NT2/D1 (cell line): ENCODE data around the gene PPP3R1.

Experiments used
- DNase-seq: peaks from one replicate; pipeline ENCODE4 v3.0.0-alpha.2; 2011; ENCODE audit warnings: low read depth, low spot score
- H3K27me3 ChIP-seq: 2 replicates; pipeline ENCODE4 v1.6.0; 2011; ENCODE audit warnings: mild to moderate bottlenecking; ENCODE audit not compliant: insufficient read length, insufficient read depth
- H3K36me3 ChIP-seq: 2 replicates; pipeline ENCODE4 v1.6.1; 2011; ENCODE audit warnings: mild to moderate bottlenecking, low read length, mixed read lengths; ENCODE audit not compliant: insufficient read depth, insufficient read length
- H3K4me1 ChIP-seq: 2 replicates; pipeline ENCODE4 v1.5.1; 2011; ENCODE audit not compliant: insufficient read depth, insufficient read length
- H3K4me3 ChIP-seq: 2 replicates; pipeline ENCODE4 v1.5.1; 2011; ENCODE audit warnings: low read depth; ENCODE audit not compliant: insufficient read length
- H3K9ac ChIP-seq: 2 replicates; pipeline ENCODE4 v1.6.0; 2011; ENCODE audit warnings: low read depth; ENCODE audit not compliant: insufficient read length
- H3K9me3 ChIP-seq: 2 replicates; pipeline ENCODE4 v1.5.1; 2011; ENCODE audit warnings: mild to moderate bottlenecking, low read length; ENCODE audit not compliant: insufficient read depth
- SUZ12 ChIP-seq: IDR thresholded peaks from 2 replicates; pipeline ENCODE4 v1.6.1; 2011; ENCODE audit not compliant: insufficient read length, insufficient read depth; ENCODE audit errors: extremely low read depth
- YY1 ChIP-seq: IDR thresholded peaks from 2 replicates; pipeline ENCODE4 v1.6.1; 2011; ENCODE audit not compliant: insufficient read length, insufficient read depth
- ZNF274 ChIP-seq: IDR thresholded peaks from 2 replicates; pipeline ENCODE4 v1.6.1; 2011; ENCODE audit warnings: mild to moderate bottlenecking, low read depth, low read length

Gene PPP3R1

GRCh38 chr2:68248361-68248760 is 4.0 kb downstream of the PPP3R1 start:
- DNase-seq = no peak
- Histone ChIP-seq H3K36me3 (peaks cover 15% of the 10 kb centered on the region), H3K4me1 (no peaks in the 10 kb centered on the region), H3K4me3 (no peak overlapping the region), H3K9me3 (no peaks in the 10 kb centered on the region), H3K27me3 (no peaks in the 10 kb centered on the region), H3K9ac (no peak overlapping the region)
- TF ChIP-seq ZNF274 (no peak), YY1 (no peak), SUZ12 (no peak)

GRCh38 chr2:68246396-68246795 is 5.9 kb downstream of the PPP3R1 start:
- Histone ChIP-seq H3K36me3 (peaks cover 15% of the 10 kb centered on the region), H3K9ac (no peak overlapping the region), H3K27me3 (no peaks in the 10 kb centered on the region), H3K4me3 (no peak overlapping the region), H3K9me3 (no peaks in the 10 kb centered on the region), H3K4me1 (no peaks in the 10 kb centered on the region)
- no peak for DNase-seq
- TF ChIP-seq SUZ12 = no peak
- no peak for TF ChIP-seq ZNF274
- no peak for TF ChIP-seq YY1

DNA sequence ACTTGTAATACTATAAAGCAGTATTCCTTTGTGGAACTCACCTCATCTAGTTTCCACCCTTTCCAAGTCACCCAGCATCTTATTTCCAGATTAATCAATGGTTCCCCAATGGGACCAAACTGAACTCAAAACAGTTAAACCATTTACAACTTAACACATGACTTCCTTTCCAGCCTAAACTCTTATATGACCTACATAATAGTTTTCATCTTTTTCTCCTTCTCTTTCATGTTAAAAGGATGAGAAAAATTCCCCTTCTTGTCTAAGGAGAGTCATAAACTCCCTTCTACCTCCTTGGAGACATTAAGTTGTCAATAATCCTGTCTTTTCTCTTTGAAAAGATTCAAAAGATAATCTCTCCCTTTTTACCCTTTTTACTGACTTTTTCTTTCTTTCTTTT is 6.7 kb downstream of the PPP3R1 start:
- Histone ChIP-seq H3K9me3 (no peaks in the 10 kb centered on the region), H3K4me3 (no peak overlapping the region), H3K9ac (no peak overlapping the region), H3K27me3 (no peaks in the 10 kb centered on the region), H3K36me3 (peaks cover 13% of the 10 kb centered on the region), H3K4me1 (no peaks in the 10 kb centered on the region)
- DNase-seq = no peak
- no peak for TF ChIP-seq SUZ12

- DNase-seq = no peak
- TF ChIP-seq SUZ12 (no peak), ZNF274 (no peak), YY1 (no peak)
- no peaks in the 10 kb centered on the region for H3K4me1 ChIP-seq
- no peaks in the 10 kb centered on the region for H3K9me3 ChIP-seq
- no peaks in the 10 kb centered on the region for H3K27me3 ChIP-seq
- no peak overlapping the region for H3K9ac ChIP-seq
- no peak overlapping the region for H3K4me3 ChIP-seq
- peaks cover 7% of the 10 kb centered on the region for H3K36me3 ChIP-seq
Measured at GRCh38 chr2:68245066-68245465, 7.3 kb downstream of the PPP3R1 start.

GRCh38 chr2:68244456-68244855 is 7.9 kb downstream of the PPP3R1 start:
- DNase-seq = no peak
- H3K4me1 ChIP-seq = no peaks in the 10 kb centered on the region
- H3K36me3 ChIP-seq = peaks cover 7% of the 10 kb centered on the region
- H3K9ac ChIP-seq = no peak overlapping the region
- no peaks in the 10 kb centered on the region for H3K9me3 ChIP-seq
- H3K4me3 ChIP-seq = no peak overlapping the region
- H3K27me3 ChIP-seq = no peaks in the 10 kb centered on the region
- no peak for TF ChIP-seq ZNF274
- no peak for TF ChIP-seq SUZ12

- DNase-seq = no peak
- Histone ChIP-seq H3K9ac (no peak overlapping the region), H3K9me3 (no peaks in the 10 kb centered on the region), H3K36me3 (no peaks in the 10 kb centered on the region), H3K27me3 (no peaks in the 10 kb centered on the region), H3K4me1 (no peaks in the 10 kb centered on the region), H3K4me3 (no peak overlapping the region)
- TF ChIP-seq YY1 = no peak
- TF ChIP-seq SUZ12 = no peak
- TF ChIP-seq ZNF274 = no peak
Measured at GRCh38 chr2:68241732-68242131, 10.6 kb downstream of the PPP3R1 start.

DNA sequence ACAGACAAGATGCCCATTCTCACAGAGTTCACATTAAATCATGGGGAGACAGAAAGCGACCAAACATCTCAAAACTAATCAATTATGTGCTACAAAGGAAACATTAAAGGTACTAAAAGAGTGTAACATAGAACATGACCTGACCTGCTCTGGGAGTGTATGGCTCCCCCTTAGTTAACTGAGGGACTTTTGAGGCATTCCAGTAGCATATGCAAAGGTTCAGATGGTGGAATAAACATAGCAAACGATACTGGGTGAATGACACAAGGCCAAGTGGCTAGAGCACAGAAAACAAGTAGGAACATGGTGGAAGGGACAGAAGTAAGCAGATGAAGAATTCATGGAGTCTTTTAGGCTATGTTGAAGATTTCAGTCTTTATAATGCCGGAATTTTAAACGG is 11.9 kb downstream of the PPP3R1 start:
- DNase-seq = no peak
- Histone ChIP-seq H3K9me3 (no peaks in the 10 kb centered on the region), H3K4me3 (no peak overlapping the region), H3K9ac (no peak overlapping the region), H3K4me1 (no peaks in the 10 kb centered on the region), H3K36me3 (no peaks in the 10 kb centered on the region), H3K27me3 (no peaks in the 10 kb centered on the region)
- TF ChIP-seq SUZ12 = no peak
- TF ChIP-seq ZNF274 = no peak
- no peak for TF ChIP-seq YY1
